GM12874 (cell line): ENCODE data around the gene ADSL.

Experiments used
- TF ChIP-seq, protein P1 (sequence below): IDR thresholded peaks from 2 replicates; pipeline ENCODE4 v1.5.1; 2011; ENCODE audit warnings: low read depth, mild to moderate bottlenecking, control low read depth, low read length, moderate library complexity; ENCODE audit not compliant: insufficient read depth

Gene ADSL

DNA sequence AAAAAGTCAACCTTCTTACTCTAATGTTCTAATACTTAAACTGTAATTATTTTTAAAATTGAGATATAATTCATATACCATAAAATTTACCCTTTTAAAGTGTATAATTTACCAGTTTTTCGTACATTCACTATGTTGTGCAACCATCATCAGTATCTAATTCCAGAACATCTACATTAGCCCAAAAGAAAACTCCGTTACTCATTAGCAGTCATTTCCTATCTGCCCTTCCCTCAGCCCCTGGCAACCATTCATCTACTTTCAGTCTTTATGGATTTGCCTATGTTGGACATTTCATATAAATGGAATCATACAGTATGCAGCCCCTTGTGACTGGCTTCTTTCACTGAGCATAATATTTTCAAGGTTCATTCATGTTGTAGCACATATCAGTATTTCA is 46.3 kb downstream of the ADSL start:
- TF ChIP-seq, protein P1, sequence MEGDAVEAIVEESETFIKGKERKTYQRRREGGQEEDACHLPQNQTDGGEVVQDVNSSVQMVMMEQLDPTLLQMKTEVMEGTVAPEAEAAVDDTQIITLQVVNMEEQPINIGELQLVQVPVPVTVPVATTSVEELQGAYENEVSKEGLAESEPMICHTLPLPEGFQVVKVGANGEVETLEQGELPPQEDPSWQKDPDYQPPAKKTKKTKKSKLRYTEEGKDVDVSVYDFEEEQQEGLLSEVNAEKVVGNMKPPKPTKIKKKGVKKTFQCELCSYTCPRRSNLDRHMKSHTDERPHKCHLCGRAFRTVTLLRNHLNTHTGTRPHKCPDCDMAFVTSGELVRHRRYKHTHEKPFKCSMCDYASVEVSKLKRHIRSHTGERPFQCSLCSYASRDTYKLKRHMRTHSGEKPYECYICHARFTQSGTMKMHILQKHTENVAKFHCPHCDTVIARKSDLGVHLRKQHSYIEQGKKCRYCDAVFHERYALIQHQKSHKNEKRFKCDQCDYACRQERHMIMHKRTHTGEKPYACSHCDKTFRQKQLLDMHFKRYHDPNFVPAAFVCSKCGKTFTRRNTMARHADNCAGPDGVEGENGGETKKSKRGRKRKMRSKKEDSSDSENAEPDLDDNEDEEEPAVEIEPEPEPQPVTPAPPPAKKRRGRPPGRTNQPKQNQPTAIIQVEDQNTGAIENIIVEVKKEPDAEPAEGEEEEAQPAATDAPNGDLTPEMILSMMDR = no peak

DNA sequence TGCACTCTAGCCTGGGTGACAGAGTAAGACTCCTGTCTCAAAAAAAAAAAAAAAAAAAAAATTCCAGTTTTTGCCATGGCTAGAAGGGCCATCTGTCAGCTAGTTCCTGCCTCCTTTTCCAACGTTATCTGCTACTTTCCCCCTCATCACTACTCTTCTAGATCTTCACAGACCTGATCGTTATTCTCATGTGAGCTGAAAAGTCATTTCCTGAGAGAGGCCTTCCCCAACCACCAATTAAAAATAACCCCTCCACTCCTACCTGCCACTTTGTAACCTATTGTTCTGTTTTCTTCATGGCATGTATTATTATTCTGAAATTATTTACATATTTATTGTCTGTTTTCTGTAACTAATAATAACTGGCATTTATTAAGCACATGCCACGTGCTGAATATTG is 48.3 kb downstream of the ADSL start:
- TF ChIP-seq, protein P1 = no peak

DNA sequence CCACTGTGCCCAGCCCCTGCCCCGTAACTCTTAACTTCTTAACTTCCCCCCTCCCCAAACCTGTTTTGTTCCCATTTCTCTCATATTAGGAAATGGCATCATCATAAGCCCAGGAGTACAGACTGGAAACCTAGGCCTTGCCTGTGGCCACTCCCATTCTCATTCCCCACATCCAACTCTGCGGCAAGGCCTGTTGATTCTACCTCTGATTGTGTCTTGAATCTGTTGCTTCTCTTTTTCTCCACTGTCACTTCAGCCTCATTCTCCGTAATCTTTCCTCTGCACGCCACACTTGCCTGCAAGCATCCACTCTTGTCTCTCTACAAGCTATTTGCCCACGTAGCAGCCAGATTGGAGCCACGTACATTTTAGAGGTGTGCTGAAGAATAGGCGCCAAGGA is 49.3 kb downstream of the ADSL start:
- TF ChIP-seq, protein P1 = no peak

DNA sequence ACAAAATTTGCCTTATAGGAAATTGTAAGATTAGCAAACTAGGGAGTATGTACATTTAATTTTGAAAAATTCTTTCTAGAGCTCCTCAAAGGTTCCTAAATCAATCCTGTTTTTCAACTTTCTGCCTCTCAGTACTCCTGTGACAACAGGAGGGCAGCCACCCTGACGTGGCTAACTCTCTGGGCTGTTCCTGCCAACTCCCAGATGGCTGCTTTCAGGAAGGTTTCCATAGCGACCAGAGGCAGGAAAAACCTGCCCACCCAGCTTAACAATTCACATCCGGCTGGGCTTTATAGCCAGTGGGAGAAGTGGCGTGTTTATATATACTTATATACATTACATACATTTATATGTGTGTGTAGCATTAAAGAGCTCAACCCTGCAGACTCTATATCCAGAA is 50.6 kb downstream of the ADSL start:
- TF ChIP-seq, protein P1 = no peak

DNA sequence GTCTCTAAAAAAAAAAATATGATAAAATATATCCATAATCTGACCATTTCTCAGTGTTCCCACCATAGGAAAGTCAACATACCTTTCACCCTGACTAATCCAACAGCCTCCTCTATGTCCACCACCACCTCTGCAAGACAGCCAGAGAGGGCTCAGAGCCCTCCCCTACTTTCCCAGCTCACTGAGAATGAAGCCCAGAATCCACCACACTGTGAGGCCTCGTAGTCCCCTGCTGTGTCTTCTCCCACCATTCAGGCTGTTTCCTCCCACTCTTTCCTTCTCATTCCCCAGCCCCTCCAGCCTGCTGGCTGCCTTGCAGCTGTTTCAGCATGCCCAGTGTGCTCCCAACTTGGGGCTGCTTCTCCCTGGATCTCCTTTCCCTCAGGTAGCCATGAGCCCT is 51.1 kb downstream of the ADSL start:
- TF ChIP-seq, protein P1 = no peak

DNA sequence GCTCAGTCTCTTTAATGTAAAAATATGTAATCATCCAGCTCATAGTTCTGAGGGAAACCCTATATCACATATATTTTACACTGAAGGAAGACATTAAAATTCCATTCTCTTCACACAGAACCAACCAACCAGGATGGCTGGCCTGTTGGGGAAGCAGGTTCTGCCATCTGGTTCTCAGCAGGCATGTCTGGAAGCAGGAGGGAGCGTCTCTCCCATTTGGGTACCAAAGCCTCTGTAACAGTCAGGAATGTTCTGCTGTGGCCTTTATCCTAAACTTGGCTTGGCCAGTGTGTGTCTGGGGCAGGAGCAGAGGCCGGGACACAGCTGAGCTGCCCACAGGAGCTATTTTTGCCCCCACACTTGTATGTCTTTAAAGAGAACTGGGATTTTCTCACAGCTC is 53.3 kb downstream of the ADSL start:
- TF ChIP-seq, protein P1 = no peak

DNA sequence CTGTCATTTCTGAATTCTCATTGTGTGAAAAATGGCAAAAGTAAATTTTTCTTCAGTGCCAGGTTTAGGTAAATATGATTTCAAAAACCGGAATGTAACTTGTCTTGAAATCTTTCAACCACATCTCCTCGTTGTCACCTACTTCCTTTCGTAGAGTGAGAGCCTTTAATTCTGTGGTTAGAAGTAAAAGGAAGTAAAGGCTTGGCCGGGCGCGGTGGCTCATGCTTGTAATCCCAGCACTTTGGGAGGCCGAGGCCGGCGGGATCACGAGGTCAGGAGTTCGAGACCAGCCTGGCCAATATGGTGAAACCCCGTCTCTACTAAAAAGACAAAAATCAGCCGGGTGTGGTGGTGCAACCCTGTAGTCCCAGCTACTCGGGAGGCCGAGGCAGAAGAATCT is 53.9 kb downstream of the ADSL start:
- TF ChIP-seq, protein P1 = no peak

DNA sequence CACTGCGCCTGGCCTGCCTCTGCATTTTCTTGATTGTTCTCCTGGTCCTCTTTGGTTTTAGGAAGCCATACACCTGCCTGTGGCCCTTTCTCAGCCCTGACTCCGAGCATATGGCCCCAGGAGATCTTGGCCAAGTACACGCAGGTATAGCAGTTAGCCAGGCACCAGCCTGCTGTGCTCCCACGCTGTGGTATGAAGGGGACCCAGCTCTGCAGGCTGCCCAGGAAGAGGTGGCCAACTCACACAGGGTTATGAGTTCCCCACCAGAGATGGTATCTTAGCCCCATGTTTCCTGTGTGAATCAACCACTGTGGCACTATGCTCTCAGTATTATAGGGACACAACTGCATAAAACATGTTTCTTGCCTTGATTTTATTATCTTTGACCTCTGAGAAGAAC is 55.2 kb downstream of the ADSL start:
- TF ChIP-seq, protein P1 = no peak
